ENCODE measurements around the gene FLT4.
"Not testable (repeated sequence)": the region's sequence is repeated elsewhere in the genome, so short reads cannot be mapped to it uniquely, and the experiment has no call there.

The FLT4 gene

GRCh38 chr5:180649297-180650039 lies at the start of gene FLT4:
FLT4 (minus strand) TSS chr5:180649600; CDS start chr5:180649545, 55 bp downstream.
- no peak for DNase-seq

- DNase-seq: no peak
Observed at GRCh38 chr5:180699042-180699441, 49.6 kb upstream of the FLT4 start.

- DNase-seq: no peak
Observed at GRCh38 chr5:180696116-180696515, 46.7 kb upstream of the FLT4 start.

GRCh38 chr5:180692429-180692828 lies 43.0 kb upstream of the FLT4 start:
- DNase-seq: no peak

GRCh38 chr5:180691046-180691445 lies 41.6 kb upstream of the FLT4 start:
- no peak for DNase-seq

GRCh38 chr5:180690562-180690961 lies 41.2 kb upstream of the FLT4 start:
- no peak for DNase-seq

GRCh38 chr5:180689775-180690174 lies 40.4 kb upstream of the FLT4 start:
- DNase-seq: no peak

- DNase-seq: peak; percentile 60
Observed at GRCh38 chr5:180689071-180689694, 39.8 kb upstream of the FLT4 start.

GRCh38 chr5:180688330-180689070 lies 39.1 kb upstream of the FLT4 start:
- DNase-seq: no peak

- not testable (repeated sequence) for DNase-seq
Observed at GRCh38 chr5:180686799-180687198, 37.4 kb upstream of the FLT4 start.

GRCh38 chr5:180684623-180685161 lies 35.3 kb upstream of the FLT4 start:
- peak; percentile 9 for DNase-seq

- DNase-seq: no peak
Observed at GRCh38 chr5:180683220-180683922, 34.0 kb upstream of the FLT4 start.

GRCh38 chr5:180682560-180682959 lies 33.2 kb upstream of the FLT4 start:
- DNase-seq: no peak

GRCh38 chr5:180682008-180682407 lies 32.6 kb upstream of the FLT4 start:
- DNase-seq: not testable (repeated sequence)

- DNase-seq: not testable (repeated sequence)
Observed at GRCh38 chr5:180678319-180678718, 28.9 kb upstream of the FLT4 start.

- DNase-seq: no peak
Observed at GRCh38 chr5:180675036-180675635, 25.7 kb upstream of the FLT4 start.

GRCh38 chr5:180674090-180674475 lies 24.7 kb upstream of the FLT4 start:
- not testable (repeated sequence) for DNase-seq

- no peak for DNase-seq
Observed at GRCh38 chr5:180673371-180674089, 24.1 kb upstream of the FLT4 start.

- not testable (repeated sequence) for DNase-seq
Observed at GRCh38 chr5:180671958-180672524, 22.6 kb upstream of the FLT4 start.

GRCh38 chr5:180670586-180671359 lies 21.4 kb upstream of the FLT4 start:
- DNase-seq: peak; percentile 49

- no peak for DNase-seq
Observed at GRCh38 chr5:180670157-180670556, 20.8 kb upstream of the FLT4 start.
